ENCODE measurements around the gene RPSA.
"Not testable (repeated sequence)": the region's sequence is repeated elsewhere in the genome, so short reads cannot be mapped to it uniquely, and the experiment has no call there.

The RPSA gene

GRCh38 chr3:39406368-39407258, at the start of gene RPSA:
RPSA (plus strand) TSS chr3:39406720; CDS start chr3:39407654, 934 bp downstream.
- peak; percentile 85 to 96 (median 86) for DNase-seq

DNA sequence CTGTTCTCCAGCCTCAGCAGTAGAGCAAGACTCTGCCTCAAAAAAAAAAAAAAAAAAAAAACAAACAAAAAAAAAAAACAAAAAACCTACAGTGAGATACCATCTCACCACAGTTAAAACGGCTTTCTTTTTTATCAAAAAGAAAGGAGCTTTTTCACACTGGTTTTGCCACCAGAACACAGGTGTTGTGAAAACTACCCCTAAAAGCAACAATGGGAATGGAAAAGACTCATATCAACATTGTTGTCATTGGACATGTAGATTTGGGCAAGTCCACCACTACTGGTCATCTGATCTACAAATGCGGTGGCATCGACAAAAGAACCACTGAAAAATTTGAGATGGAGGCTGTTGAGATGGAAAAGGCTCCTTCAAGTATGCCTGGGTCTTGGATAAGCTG, 48.2 kb upstream of the RPSA start:
- DNase-seq, result no peak

- no peak for DNase-seq
Measured at GRCh38 chr3:39361252-39361927, 45.1 kb upstream of the RPSA start.

- DNase-seq, result peak in 1 of 3 experiments; percentile 25
Measured at GRCh38 chr3:39362192-39362591, 44.3 kb upstream of the RPSA start.

DNA sequence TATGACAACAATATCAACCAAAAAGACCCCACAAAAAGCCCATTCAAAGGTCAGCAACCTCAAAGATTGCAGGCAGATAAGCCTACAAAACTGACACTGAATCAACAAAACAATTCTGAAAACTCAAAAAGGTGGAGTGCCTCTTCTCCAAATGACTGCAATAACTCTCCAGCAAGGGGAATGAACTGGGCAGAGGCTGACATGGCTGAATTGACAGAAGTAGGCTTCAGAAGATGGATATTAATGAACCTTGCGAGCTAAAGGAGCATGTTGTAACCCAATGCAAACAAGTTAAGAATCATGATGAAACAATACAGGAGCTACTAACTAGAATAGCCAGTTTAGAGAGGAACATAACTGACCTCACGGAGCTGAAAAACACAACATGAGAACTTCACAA, 43.7 kb upstream of the RPSA start:
- DNase-seq, result peak in 1 of 3 experiments; percentile 70

DNA sequence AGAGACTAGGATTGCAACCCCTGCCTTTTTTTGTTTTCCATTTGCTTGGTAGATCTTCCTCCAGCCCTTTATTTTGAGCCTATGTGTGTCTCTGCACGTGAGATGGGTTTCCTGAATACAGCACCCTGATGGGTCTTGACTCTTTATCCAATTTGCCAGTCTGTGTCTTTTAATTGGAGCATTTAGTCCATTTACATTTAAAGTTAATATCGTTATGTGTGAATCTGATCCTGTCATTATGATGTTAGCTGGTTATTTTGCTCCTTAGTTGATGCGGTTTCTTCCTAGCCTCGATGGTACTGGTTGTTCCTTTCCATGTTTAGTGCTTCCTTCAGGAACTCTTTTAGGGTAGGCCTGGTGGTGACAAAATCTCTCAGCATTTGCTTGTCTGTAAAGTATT, 36.1 kb upstream of the RPSA start:
- DNase-seq, result not testable (repeated sequence)

DNA sequence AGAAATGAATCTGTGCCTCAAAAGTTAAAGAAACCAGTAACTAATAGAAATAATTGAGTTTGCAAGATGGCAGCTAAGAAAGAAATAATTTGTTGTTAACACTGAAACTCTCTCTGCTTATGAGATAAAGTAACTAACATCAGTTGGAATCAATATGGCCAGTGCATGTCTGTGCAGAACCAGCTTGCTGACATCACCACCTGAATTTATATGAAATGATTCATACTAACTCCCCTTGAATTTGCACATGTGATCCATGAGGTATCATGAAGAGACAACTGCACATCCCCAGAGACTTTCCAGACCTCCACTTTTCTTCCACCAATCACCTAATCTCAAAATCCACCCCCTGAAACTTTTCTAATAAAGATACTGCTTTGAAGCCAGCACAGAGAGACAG, 33.7 kb upstream of the RPSA start:
- no peak for DNase-seq

DNA sequence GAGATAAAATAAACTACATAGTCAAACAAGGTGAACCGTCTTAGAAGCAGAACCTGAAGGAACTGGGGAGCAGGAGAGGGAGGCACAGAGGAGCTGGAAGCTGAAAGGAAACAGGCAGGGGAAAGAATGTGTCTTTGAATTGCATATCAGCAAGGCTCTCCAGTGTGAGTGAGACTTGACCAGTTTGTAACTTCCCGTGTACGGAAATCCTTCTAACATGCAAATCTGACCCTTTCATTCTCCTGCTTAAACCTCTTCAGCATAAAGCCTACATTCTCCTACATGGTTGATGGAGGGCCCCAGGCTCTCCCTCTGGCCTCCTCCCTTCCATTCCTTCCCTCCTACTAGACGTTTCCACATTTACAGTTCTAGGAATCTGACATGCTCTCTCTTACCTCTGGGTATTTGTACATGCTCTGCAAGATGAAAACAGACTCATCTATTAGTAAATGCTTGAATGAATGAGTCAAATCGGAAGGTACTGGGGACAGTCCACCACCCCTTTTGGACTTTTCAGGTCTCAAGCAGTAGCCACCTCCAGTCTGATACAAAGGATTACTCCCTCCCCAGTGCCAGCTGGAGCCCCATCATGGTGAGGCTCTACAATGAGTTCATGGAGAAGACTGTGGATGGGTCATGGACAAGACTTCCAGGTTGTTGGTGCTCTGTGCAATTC, 29.4 kb upstream of the RPSA start:
- DNase-seq, result no peak

- no peak for DNase-seq
Measured at GRCh38 chr3:39378088-39378487, 28.4 kb upstream of the RPSA start.

DNA sequence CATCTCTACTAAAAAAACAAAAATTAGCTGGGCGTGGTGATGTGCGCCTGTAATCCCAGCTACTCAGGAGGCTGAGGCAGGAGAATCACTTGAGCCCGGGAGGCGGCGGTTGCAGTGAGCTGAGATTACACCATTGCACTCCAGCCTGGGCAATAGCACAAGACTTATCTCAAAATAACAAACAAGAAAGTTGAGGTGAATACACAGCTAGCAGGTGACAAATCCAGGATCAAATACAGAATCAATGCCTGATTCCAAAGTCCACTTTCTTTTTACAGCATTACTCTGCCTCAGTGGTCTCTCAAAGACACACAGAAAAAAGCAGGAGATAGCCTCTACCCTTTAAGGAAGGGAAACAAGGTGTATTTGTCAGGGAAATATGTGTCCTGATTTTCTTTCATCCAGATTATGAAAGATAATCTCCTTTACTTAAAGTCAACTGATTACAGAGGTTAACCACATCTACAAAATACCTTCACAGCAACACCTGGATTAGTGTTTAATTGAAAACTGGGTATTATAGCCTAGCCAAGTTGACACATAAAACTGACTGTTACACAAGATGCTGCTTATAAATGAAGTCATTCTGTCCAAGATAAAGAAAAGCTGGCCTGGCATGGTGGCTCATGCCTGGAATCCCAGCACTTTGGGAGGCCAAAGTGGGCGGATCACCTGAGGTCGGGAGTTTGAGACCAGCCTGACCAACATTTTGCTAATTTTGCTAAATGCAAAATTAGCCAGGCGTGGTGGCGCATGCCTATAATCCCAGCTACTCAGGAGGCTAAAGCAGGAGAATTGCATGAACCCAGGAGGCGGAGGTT, 27.4 kb upstream of the RPSA start:
- no peak for DNase-seq

GRCh38 chr3:39379778-39380155, 26.8 kb upstream of the RPSA start:
- DNase-seq, result no peak

- no peak for DNase-seq
Measured at GRCh38 chr3:39381432-39381831, 25.1 kb upstream of the RPSA start.

DNA sequence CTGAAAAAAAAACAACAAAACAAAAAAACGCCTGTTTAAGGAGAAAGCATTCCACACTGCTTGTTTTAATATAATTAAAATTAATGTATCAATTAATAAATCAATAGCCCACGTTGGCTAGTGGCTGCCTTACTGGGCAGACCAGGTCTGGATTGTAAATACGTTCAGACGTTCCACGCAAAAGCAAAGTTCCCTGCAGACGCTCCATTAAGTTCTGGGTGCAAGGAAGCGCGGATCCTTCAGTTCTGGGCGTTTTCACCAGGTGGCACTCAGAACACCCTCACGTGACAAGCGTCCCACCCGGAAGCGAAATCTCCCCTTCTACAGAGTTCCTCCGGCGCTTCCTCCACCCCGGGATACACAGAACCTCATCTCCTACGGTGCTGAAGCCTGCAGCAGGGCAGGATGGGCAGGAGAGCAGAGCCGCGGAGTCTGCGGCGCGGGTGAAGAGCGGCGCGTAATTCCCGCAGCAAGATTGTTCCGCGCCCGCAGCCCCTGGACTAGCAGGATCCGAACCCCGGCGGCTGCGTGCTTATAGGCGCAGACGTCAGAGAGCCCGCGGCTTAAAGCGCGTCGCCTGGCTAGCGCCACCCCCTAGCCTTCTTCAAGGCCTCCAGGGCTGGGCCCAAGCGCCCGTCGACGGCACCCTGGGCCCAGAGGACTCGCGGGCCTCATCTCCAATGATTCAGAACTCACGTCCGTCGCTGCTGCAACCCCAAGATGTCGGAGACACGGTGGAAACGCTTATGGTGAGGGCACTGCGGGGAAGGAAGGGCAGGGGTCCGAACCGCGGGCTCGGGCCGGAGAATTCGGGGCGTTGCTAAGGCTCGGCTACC, 23.3 kb upstream of the RPSA start, which contains the start of gene SLC25A38:
Gene SLC25A38, plus strand, starts transcription at position 326 of the 836 bp plus-strand sequence. Its CDS starts 355 bp downstream, at position 681.
- no peak for DNase-seq

GRCh38 chr3:39383881-39384664, 22.4 kb upstream of the RPSA start:
- no peak for DNase-seq

DNA sequence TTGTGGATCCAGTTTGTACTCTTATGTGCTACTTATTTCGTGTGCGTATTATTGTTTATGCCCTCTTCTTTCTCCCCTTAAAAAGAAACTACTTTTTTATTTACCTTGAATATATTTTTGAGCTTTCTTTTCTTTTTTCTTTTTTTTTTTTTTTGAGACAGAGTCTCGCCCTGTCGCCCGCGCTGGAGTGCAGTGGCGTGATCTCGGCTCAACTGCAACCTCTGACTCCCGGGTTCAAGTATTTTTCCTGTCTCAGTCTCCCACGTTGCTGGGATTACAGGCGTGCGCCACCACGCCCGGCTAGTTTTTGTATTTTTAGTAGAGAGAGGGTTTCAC, 21.9 kb upstream of the RPSA start:
- DNase-seq, result no peak

GRCh38 chr3:39385456-39386090, 20.9 kb upstream of the RPSA start:
- no peak for DNase-seq

- DNase-seq, result no peak
Measured at GRCh38 chr3:39386318-39386717, 20.2 kb upstream of the RPSA start.

- DNase-seq, result no peak
Measured at GRCh38 chr3:39387411-39387975, 19.0 kb upstream of the RPSA start.

DNA sequence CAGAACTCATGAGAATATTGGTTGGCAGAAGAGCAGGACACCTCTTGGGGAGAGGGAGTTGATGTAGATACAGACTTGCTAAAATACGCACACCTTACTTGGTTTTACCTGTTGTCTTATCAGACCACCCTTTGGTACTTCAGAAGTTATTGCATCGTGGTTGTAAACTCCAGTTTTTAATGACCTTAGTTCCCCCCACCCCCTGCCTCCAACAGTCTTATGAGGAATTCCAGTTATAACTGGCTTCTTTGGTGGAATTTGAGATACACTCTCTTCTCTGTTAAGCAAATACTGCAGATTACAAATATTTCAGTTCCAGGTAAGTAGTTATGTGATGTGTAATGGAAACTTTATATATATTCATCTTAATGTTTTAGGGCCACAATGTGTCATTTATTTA, 18.4 kb upstream of the RPSA start:
- DNase-seq, result no peak

- DNase-seq, result no peak
Measured at GRCh38 chr3:39388741-39389248, 17.7 kb upstream of the RPSA start.

Measured in NCI-H1417 (cell line).